Endometrial microvascular endothelial cells (primary cell): ENCODE measurements around the gene STAT5A. TPM values are rescaled to one million over a fixed set of nuclear protein-coding genes. Genes with fewer than 3 reads are reported as not detected.
"Not testable (repeated sequence)": the region's sequence is repeated elsewhere in the genome, so short reads cannot be mapped to it uniquely, and the experiment has no call there.

Experiments
- in situ Hi-C: cut with HindIII; loops from 2 replicates; pipeline ENCODE4 v1.10.0; 2017; ENCODE audit warnings: low sequenced_read_pairs, low pct_unique_long_range_greater_than_20kb; ENCODE audit errors: inconsistent ontology term
- total RNA-seq: library from RNA; depleted of rRNA; stranded (reverse); fragments of >200 nt; gene quantifications from one replicate; pipeline ENCODE4 v1.2.3, GENCODE V29; 2015; ENCODE audit errors: inconsistent ontology term

Gene STAT5A
- total RNA-seq, 1 donor from 2014 or later: 12.5 TPM

- in situ Hi-C loops: no loop called here
Measured at GRCh38 chr17:42315402-42316156, 27.3 kb downstream of the STAT5A start.

GRCh38 chr17:42316755-42317154 is 28.5 kb downstream of the STAT5A start:
- in situ Hi-C loops: no loop called here

- in situ Hi-C loops: no loop called here
Measured at GRCh38 chr17:42317266-42317845, 29.1 kb downstream of the STAT5A start.

GRCh38 chr17:42317967-42318366 is 29.7 kb downstream of the STAT5A start:
- in situ Hi-C loops: not testable (repeated sequence)

GRCh38 chr17:42321555-42321954 is 33.3 kb downstream of the STAT5A start:
- in situ Hi-C loops: no loop called here

GRCh38 chr17:42322382-42323267 is 34.3 kb downstream of the STAT5A start:
- in situ Hi-C loops: no loop called here

- in situ Hi-C loops: no loop called here
Measured at GRCh38 chr17:42323268-42323773, 35.0 kb downstream of the STAT5A start.

- in situ Hi-C loops: no loop called here
Measured at GRCh38 chr17:42325026-42325425, 36.7 kb downstream of the STAT5A start.

GRCh38 chr17:42329025-42329976 is 41.0 kb downstream of the STAT5A start:
- in situ Hi-C loops: no loop called here

GRCh38 chr17:42333053-42333452 is 44.8 kb downstream of the STAT5A start:
- in situ Hi-C loops: no loop called here

GRCh38 chr17:42334677-42335076 is 46.4 kb downstream of the STAT5A start:
- in situ Hi-C loops: no loop called here

- in situ Hi-C loops: no loop called here
Measured at GRCh38 chr17:42337442-42337841, 49.1 kb downstream of the STAT5A start.

- in situ Hi-C loops: no loop called here
Measured at GRCh38 chr17:42338427-42338985, 50.2 kb downstream of the STAT5A start.

GRCh38 chr17:42339221-42339620 is 50.9 kb downstream of the STAT5A start:
- in situ Hi-C loops: no loop called here

- in situ Hi-C loops: no loop called here
Measured at GRCh38 chr17:42340691-42341127, 52.4 kb downstream of the STAT5A start.

- in situ Hi-C loops: no loop called here
Measured at GRCh38 chr17:42341568-42341967, 53.3 kb downstream of the STAT5A start.

- in situ Hi-C loops: no loop called here
Measured at GRCh38 chr17:42342242-42343008, 54.1 kb downstream of the STAT5A start.
